Measurements from ENCODE around the gene THAP3. TPM values are rescaled to one million over a fixed set of nuclear protein-coding genes. Genes with fewer than 3 reads are reported as not detected.
A peak's percentile ranks its signal among the peaks of the same experiment; 100 is the strongest.

The THAP3 gene
- total RNA-seq, 2 experiments from 2014 or later = 19.1 to 20.8 TPM

DNA sequence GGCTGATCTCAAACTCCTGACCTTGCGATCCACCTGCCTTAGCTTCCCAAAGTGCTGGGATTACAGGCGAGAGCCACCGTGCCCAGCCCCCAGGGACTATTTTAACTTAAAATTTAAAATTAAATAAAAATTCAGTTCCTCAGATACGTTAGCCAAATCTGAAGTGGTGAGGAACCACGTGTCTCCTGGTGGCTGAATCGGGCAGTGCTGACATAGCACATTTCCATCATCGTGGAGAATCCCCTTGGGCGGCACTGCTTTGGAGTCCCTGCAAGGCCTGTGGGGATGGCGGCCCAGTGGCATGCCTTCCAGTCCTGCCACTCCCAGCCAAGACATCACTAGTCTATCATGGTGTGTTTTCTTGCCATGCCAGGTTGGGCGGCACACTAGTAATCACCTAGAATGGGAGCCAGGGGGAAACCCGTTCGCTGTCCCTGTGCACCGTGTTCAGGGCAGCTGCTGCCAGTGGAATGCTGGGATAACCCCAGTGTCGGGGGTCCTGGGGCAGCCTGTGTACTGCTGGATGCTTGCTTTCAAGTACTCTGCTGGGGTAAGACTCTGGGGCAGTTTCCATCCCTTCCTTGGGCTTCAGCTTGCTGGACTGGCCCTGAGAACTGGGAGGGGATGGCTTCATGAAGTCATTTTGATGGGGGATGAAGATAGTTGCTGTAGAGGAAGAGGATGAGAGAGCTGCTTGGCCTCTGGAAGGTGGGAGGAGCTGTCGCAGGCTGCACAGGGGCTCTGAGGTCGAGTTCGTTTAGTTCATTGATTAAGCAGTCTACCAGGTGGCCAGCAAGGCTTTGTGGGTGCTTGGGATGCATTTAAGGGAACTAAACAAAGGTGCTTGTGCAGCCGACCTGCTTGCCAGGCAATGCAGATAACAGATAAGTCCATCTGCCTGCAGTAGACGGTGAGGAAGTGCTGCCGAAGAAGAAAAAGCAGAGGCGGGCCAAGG lies 40.3 kb upstream of the THAP3 start:
- peaks cover 40% of the 10 kb centered on the region for H3K4me1 Mint-ChIP-seq (ENCODE audit: low read depth)
- no peak for DNase-seq
- POLR2A ChIA-PET = no interaction called here
- H3K27me3 Mint-ChIP-seq (ENCODE audit: low read depth) = no peaks in the 10 kb centered on the region
- no peaks in the 10 kb centered on the region for H3K9me3 Mint-ChIP-seq (ENCODE audit: insufficient read depth)
- ATAC-seq = no peak
- H3K36me3 Mint-ChIP-seq (ENCODE audit: low read depth) = peaks cover 22% of the 10 kb centered on the region
- CTCF ChIA-PET = interaction anchor here (5.7 kb wide), 1 partner anchor 31 kb away, joined by 32 read pairs; the partner anchor contains the start of genes NOL9 and TAS1R1
- peak overlapping the region; percentile 32 for H3K27ac Mint-ChIP-seq
- H3K4me3 Mint-ChIP-seq = no peak overlapping the region

GRCh38 chr1:6585081-6585722 lies 39.5 kb upstream of the THAP3 start:
- Mint-ChIP-seq H3K27ac (no peak overlapping the region), H3K9me3 (ENCODE audit: insufficient read depth) (no peaks in the 10 kb centered on the region), H3K36me3 (ENCODE audit: low read depth) (peaks cover 28% of the 10 kb centered on the region), H3K4me3 (no peak overlapping the region), H3K4me1 (ENCODE audit: low read depth) (peaks cover 35% of the 10 kb centered on the region), H3K27me3 (ENCODE audit: low read depth) (no peaks in the 10 kb centered on the region)
- DNase-seq = no peak
- POLR2A ChIA-PET = no interaction called here
- CTCF ChIA-PET = no interaction called here
- no peak for ATAC-seq

- Mint-ChIP-seq H3K27ac (no peak overlapping the region), H3K4me1 (ENCODE audit: low read depth) (peaks cover 34% of the 10 kb centered on the region), H3K9me3 (ENCODE audit: insufficient read depth) (no peaks in the 10 kb centered on the region), H3K4me3 (no peak overlapping the region), H3K36me3 (ENCODE audit: low read depth) (peaks cover 33% of the 10 kb centered on the region), H3K27me3 (ENCODE audit: low read depth) (no peaks in the 10 kb centered on the region)
- ATAC-seq (no peak), DNase-seq (no peak)
- ChIA-PET POLR2A (no interaction called here), CTCF (no interaction called here)
These were observed 38.8 kb upstream of the THAP3 start for GRCh38 chr1:6585841-6586240.

DNA sequence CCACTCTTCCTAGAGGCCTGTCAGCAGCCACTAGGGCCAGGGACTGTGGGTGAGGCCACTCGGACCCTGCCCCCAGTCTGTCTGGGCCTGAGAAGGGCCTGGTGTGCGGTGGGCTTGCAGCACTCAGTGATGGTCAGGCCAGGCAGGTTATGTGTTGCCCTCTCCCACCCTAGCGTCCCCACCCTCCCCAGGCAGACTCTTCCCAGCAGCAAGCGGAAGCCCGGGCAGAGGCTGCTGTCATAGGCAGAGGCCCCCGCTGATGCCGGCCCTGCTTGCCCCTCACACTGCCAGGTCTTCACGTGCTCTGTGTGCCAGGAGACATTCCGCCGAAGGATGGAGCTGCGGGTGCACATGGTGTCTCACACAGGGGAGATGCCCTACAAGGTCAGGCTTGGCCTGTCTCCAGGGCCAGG lies 38.3 kb upstream of the THAP3 start:
- no peak for ATAC-seq
- peaks cover 34% of the 10 kb centered on the region for H3K4me1 Mint-ChIP-seq (ENCODE audit: low read depth)
- no peak for DNase-seq
- H3K27ac Mint-ChIP-seq = no peak overlapping the region
- H3K9me3 Mint-ChIP-seq (ENCODE audit: insufficient read depth) = no peaks in the 10 kb centered on the region
- POLR2A ChIA-PET = no interaction called here
- CTCF ChIA-PET = no interaction called here
- H3K4me3 Mint-ChIP-seq = no peak overlapping the region
- peaks cover 33% of the 10 kb centered on the region for H3K36me3 Mint-ChIP-seq (ENCODE audit: low read depth)
- no peaks in the 10 kb centered on the region for H3K27me3 Mint-ChIP-seq (ENCODE audit: low read depth)

DNA sequence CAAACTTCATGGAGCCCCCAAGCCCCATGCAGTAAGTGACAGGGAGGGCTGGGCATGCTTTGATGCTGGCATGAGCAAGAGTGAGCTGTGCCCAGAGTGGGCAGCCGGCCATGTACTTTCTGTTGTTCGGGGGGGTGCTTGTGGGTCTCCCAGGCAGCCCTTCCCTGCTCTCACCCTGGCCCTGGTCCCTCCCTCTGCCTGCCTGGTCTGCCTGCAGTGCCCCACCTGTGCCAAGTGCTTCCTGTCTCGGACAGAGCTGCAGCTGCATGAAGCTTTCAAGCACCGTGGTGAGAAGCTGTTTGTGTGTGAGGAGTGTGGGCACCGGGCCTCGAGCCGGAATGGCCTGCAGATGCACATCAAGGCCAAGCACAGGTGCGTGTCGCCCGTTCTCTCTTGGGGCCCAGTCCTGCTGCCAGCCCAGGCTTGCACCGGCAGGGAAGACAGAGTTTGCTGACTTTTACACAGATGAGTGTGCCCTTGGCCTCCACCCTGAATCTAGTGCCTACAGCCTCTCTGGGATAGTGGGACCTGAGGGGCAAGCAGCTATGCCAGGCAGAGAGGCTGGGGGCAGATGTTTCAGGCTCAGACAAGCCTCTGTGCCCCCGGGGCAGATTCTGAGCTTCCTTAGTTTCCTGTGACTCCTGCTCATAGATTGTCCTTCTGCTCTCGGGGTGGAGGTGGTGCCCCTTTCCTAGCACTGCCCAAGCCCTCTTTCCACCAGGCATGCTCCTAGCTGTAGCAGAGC lies 37.2 kb upstream of the THAP3 start:
- CTCF ChIA-PET = no interaction called here
- POLR2A ChIA-PET = interaction anchor here (0.9 kb wide), 1 partner anchor 12 kb away, joined by 3 read pairs; no protein-coding TSS in a partner anchor

DNA sequence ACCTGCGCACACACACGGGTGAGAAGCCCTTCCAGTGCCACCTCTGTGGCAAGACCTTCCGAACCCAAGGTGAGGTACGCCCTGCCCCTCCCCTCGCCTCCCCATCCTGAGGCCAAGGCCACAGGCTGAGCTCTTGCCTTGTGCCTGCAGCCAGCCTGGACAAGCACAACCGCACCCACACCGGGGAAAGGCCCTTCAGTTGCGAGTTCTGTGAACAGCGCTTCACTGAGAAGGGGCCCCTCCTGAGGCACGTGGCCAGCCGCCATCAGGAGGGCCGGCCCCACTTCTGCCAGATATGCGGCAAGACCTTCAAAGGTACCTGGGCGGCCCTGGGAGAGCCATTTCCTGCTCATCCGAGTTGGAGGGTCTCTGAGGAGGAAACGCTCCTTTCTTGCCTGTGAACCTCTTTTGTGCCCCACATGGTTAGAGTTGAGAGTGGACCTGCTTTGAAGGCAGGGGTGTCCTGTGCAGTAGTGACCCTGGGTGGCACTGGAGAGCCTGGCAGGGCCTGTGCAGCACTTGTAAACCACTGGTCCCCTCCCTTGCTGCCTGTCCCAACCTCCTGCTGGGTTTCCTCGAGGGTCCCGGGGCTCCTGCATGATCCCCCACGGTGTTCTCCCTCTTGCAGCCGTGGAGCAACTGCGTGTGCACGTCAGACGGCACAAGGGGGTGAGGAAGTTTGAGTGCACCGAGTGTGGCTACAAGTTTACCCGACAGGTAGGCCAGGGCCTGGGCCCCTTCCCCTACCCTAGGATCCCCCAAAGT lies 36.4 kb upstream of the THAP3 start:
- Mint-ChIP-seq H3K36me3 (ENCODE audit: low read depth) (peaks cover 32% of the 10 kb centered on the region), H3K27me3 (ENCODE audit: low read depth) (no peaks in the 10 kb centered on the region), H3K4me1 (ENCODE audit: low read depth) (peaks cover 39% of the 10 kb centered on the region), H3K4me3 (no peak overlapping the region), H3K27ac (peak overlapping the region; percentile 55), H3K9me3 (ENCODE audit: insufficient read depth) (no peaks in the 10 kb centered on the region)
- no peak for ATAC-seq
- CTCF ChIA-PET = interaction anchor here (1.2 kb wide), 1 partner anchor 10 kb away, joined by 3 read pairs; no protein-coding TSS in a partner anchor
- POLR2A ChIA-PET = no interaction called here
- DNase-seq = no peak

More for the DNA sequence above, 37.2 kb upstream of the THAP3 start:
- Mint-ChIP-seq H3K27me3 (ENCODE audit: low read depth) (no peaks in the 10 kb centered on the region), H3K9me3 (ENCODE audit: insufficient read depth) (no peaks in the 10 kb centered on the region), H3K27ac (peak overlapping the region; percentile 57), H3K4me3 (no peak overlapping the region), H3K36me3 (ENCODE audit: low read depth) (peaks cover 29% of the 10 kb centered on the region), H3K4me1 (ENCODE audit: low read depth) (peaks cover 34% of the 10 kb centered on the region)
- DNase-seq (no peak), ATAC-seq (no peak)

DNA sequence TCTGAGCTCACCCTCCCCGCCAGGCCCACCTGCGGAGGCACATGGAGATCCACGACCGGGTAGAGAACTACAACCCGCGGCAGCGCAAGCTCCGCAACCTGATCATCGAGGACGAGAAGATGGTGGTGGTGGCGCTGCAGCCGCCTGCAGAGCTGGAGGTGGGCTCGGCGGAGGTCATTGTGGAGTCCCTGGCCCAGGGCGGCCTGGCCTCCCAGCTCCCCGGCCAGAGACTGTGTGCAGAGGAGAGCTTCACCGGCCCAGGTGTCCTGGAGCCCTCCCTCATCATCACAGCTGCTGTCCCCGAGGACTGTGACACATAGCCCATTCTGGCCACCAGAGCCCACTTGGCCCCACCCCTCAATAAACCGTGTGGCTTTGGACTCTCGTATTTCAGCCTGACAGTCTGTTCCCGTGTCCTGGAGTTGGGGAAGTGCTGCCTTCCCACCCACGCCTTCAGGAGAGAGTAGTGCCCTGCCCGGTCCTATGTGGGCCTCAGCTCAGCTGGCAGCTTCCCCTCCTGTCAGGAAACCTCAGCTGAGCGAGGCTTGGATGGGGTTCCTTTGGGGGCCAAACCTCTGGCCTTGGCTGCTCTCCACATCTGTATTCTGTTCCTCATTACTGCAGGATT lies 35.7 kb upstream of the THAP3 start:
- no peak overlapping the region for H3K27ac Mint-ChIP-seq
- POLR2A ChIA-PET = interaction anchor here (0.6 to 1.1 kb wide), 4 partner anchors 8 to 17 kb away, joined by 3 to 6 read pairs (median 3); no protein-coding TSS in a partner anchor
- DNase-seq (no peak), ATAC-seq (no peak)
- H3K36me3 Mint-ChIP-seq (ENCODE audit: low read depth) = peaks cover 37% of the 10 kb centered on the region
- CTCF ChIA-PET = interaction anchor here (1.2 to 1.8 kb wide), 3 partner anchors 9 to 34 kb away, joined by 3 to 6 read pairs (median 3); partner anchors contain the start of genes TAS1R1 and ZBTB48
- peaks cover 42% of the 10 kb centered on the region for H3K4me1 Mint-ChIP-seq (ENCODE audit: low read depth)
- no peaks in the 10 kb centered on the region for H3K27me3 Mint-ChIP-seq (ENCODE audit: low read depth)
- H3K4me3 Mint-ChIP-seq = no peak overlapping the region
- H3K9me3 Mint-ChIP-seq (ENCODE audit: insufficient read depth) = no peaks in the 10 kb centered on the region

DNA sequence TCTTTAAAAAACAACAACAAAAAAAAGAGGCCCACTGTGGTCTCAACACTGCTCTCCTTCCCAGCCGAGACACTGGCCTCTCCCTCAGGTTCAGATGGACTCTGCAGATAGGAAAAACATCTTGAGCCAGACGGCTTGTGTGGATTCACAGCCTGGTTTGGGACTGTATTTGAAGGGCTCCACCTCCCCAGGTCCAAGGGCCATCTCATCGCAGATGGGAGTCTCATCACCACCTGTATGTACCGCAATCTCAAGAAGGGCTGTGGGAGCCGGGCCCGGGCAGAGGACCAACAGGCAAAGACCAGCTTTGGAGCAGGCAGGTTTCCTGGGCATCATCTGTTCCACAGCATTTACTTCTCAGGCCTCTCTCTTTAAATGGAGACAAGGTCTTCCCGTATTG lies 34.6 kb upstream of the THAP3 start:
- no peaks in the 10 kb centered on the region for H3K9me3 Mint-ChIP-seq (ENCODE audit: insufficient read depth)
- H3K4me3 Mint-ChIP-seq = no peak overlapping the region
- ChIA-PET CTCF (interaction anchor here (1.2 to 1.8 kb wide), 2 partner anchors 10 to 35 kb away, joined by 3 to 6 read pairs; partner anchors contain the start of genes TAS1R1 and ZBTB48), POLR2A (interaction anchor here (1.1 kb wide), 1 partner anchor 13 kb away, joined by 3 read pairs; no protein-coding TSS in a partner anchor)
- no peaks in the 10 kb centered on the region for H3K27me3 Mint-ChIP-seq (ENCODE audit: low read depth)
- no peak overlapping the region for H3K27ac Mint-ChIP-seq
- H3K36me3 Mint-ChIP-seq (ENCODE audit: low read depth) = peaks cover 45% of the 10 kb centered on the region
- ATAC-seq (no peak), DNase-seq (no peak)
- H3K4me1 Mint-ChIP-seq (ENCODE audit: low read depth) = peaks cover 40% of the 10 kb centered on the region

DNA sequence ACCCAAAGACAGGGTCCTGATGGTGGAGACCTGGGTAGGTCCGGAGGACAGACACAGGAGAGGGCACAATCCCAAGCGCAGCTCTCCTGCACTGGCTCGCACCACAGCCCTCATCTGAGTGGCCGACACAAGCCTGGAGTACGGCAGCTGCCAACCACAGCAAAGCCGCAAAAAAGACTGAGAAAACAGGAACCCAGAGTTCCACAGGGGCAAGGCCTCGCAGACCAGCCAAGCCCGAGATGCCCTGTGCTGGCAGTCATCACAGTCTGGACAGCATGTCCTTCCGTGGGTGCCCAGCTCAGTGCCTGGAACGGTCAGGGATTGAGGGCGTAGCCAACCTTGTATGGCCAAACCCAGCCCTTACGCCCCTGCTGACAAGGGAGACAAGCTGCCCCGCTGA lies 33.4 kb upstream of the THAP3 start:
- ATAC-seq (peak; percentile 39), DNase-seq (peak; percentile 36)
- Mint-ChIP-seq H3K27me3 (ENCODE audit: low read depth) (no peaks in the 10 kb centered on the region), H3K9me3 (ENCODE audit: insufficient read depth) (no peaks in the 10 kb centered on the region), H3K27ac (peak overlapping the region; percentile 79), H3K4me3 (no peak overlapping the region), H3K36me3 (ENCODE audit: low read depth) (peaks cover 57% of the 10 kb centered on the region), H3K4me1 (ENCODE audit: low read depth) (peaks cover 45% of the 10 kb centered on the region)
- ChIA-PET POLR2A (no interaction called here), CTCF (interaction anchor here (1.3 to 1.4 kb wide), 2 partner anchors 9 to 11 kb away, joined by 3 to 4 read pairs; partner anchors contain the start of gene KLHL21)

DNA sequence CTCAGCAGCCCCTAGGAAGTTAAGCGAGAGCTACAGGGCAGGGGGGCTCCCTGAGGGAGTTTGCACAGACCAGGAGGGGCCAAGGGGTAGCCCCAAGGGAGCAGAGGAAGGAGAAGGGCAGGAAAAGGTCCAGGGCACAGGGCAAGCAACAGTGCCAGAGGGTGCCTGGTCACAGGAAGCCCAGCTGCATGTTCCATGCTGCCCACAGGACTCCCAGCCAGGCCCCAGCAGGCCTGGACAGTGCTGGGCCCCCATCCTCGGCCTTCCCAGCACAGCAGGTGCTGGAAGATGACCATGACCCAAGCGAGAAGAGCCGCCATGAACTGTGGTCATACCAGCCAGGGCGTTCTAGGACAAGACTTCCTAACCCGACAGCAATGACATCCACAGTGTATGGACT lies 33.0 kb upstream of the THAP3 start:
- ChIA-PET POLR2A (interaction anchor here (1.1 kb wide), 1 partner anchor 12 kb away, joined by 4 read pairs; no protein-coding TSS in a partner anchor), CTCF (interaction anchor here (1.3 to 1.4 kb wide), 2 partner anchors 8 to 11 kb away, joined by 3 to 4 read pairs; partner anchors contain the start of gene KLHL21)
- Mint-ChIP-seq H3K36me3 (ENCODE audit: low read depth) (peaks cover 61% of the 10 kb centered on the region), H3K9me3 (ENCODE audit: insufficient read depth) (no peaks in the 10 kb centered on the region), H3K27ac (peak overlapping the region; percentile 79), H3K27me3 (ENCODE audit: low read depth) (no peaks in the 10 kb centered on the region), H3K4me3 (no peak overlapping the region), H3K4me1 (ENCODE audit: low read depth) (peaks cover 46% of the 10 kb centered on the region)
- ATAC-seq (no peak), DNase-seq (no peak)

Measured in activated CD8-positive, alpha-beta T cell treated with anti-CD3 and anti-CD28 coated beads, Interleukin-2, amount 10 ng/mL, durations not matched to agents 7 days and 5 days (primary cell).